K562 (cell line): ENCODE data around the gene AQP1. TPM values are rescaled to one million over a fixed set of nuclear protein-coding genes. Genes with fewer than 3 reads are reported as not detected.
A peak's percentile ranks its signal among the peaks of the same experiment; 100 is the strongest.

ENCODE experiments used
- ATAC-seq: fragments of 200-7000 bp; cut with Tn5 transposase; 3 replicates; pipeline ENCODE4 v1.9.1; 2020; ENCODE audit warnings: moderate library complexity
- BruUV-seq: library from RNA; stranded (reverse); fragments of 400-500 nt; replicated peaks from 2 replicates; lab custom pipeline; 2021; lab: Mats Ljungman, UMichigan
- CTCF ChIA-PET: fragments of 300-600 bp; formaldehyde crosslinking; extraction: SDS; loops from one replicate; lab custom pipeline; 2021; ENCODE audit warnings: low intra/inter-chr PET ratio; lab: Yijun Ruan, JAX
- POLR2A ChIA-PET: fragments of 300-600, 350-650 bp; sonication (Branson Sonifier 250); formaldehyde crosslinking; extraction: SDS; loops from one replicate; lab custom pipeline; 2021; ENCODE audit warnings: antibody characterized with exemption, inconsistent platforms; lab: Yijun Ruan, JAX
- DNase-seq, 4 experiments: peaks; one replicate each; pipeline versions ENCODE4 v3.0.0 to v3.0.0-alpha.2; 2011 to 2018; ENCODE audit warnings: low spot score in 3 of 4, mixed read lengths in 3 of 4; ENCODE audit errors: extremely low read depth in 1 of 4
- FAIRE-seq: peaks from 2 replicates; lab custom pipeline; 2011; peaks lifted over from hg19 to GRCh38; lab: Jason Lieb, UNC
- H2AFZ ChIP-seq: 2 replicates; pipeline ENCODE4 v1.6.0; 2011; ENCODE audit warnings: low read depth, low read length, control low read depth, inconsistent platforms
- H3K27ac ChIP-seq: fragments of 200-600 bp; 3 replicates; pipeline ENCODE4 v1.8.0; 2011; ENCODE audit warnings: low read depth, mild to moderate bottlenecking, control low read depth, inconsistent platforms, low read length, moderate library complexity, mixed read lengths; ENCODE audit errors: extremely low read depth
- H3K27me3 ChIP-seq, 2 experiments: fragments of 300-600 bp in 1 of 2; 2 replicates in 1 of 2; 3 replicates in 1 of 2; pipeline versions ENCODE4 v1.6.0 to v1.8.0; 2011; ENCODE audit warnings: inconsistent platforms in 2 of 2, low read length in 2 of 2, mild to moderate bottlenecking in 1 of 2, mixed read lengths in 1 of 2, moderate library complexity in 1 of 2; ENCODE audit not compliant: control insufficient read depth in 2 of 2, insufficient read depth in 2 of 2
- H3K36me3 ChIP-seq: fragments of 300-600 bp; 3 replicates; pipeline ENCODE4 v1.8.0; 2011; ENCODE audit warnings: mild to moderate bottlenecking, low read length, inconsistent platforms; ENCODE audit not compliant: control insufficient read depth, insufficient read depth
- H3K4me1 ChIP-seq, 2 experiments: fragments of 200-600 bp in 1 of 2; replicated peaks in 1 of 2; 2 replicates in 1 of 2; 3 replicates in 1 of 2; pipeline versions ENCODE4 v1.5.1 to v1.8.0; 2011; ENCODE audit warnings: inconsistent platforms in 2 of 2, low read length in 2 of 2, mild to moderate bottlenecking in 1 of 2, mixed read lengths in 1 of 2, moderate library complexity in 1 of 2; ENCODE audit not compliant: control insufficient read depth in 2 of 2, insufficient read depth in 2 of 2
- H3K4me2 ChIP-seq: 2 replicates; pipeline ENCODE4 v1.6.1; 2011; ENCODE audit warnings: low read length, control low read depth, inconsistent platforms, mixed read lengths; ENCODE audit not compliant: insufficient read depth
- H3K4me3 ChIP-seq: fragments of 200-600 bp; sonication (generic), shearing (Covaris generic); 2 replicates; pipeline ENCODE4 v1.5.1; 2016; ENCODE audit warnings: control low read depth, inconsistent platforms
- H3K79me2 ChIP-seq: fragments of 200-600 bp; 3 replicates; pipeline ENCODE4 v1.8.0; 2011; ENCODE audit warnings: low read length, inconsistent platforms; ENCODE audit not compliant: control insufficient read depth, insufficient read depth
- H3K9ac ChIP-seq, 2 experiments: 2 replicates each; pipeline versions ENCODE4 v1.6.0 to v1.6.1; 2011; ENCODE audit warnings: low read depth in 2 of 2, low read length in 2 of 2, control low read depth in 1 of 2, inconsistent platforms in 1 of 2, mild to moderate bottlenecking in 1 of 2, mixed read lengths in 1 of 2; ENCODE audit not compliant: insufficient read depth in 1 of 2
- H3K9me1 ChIP-seq: one replicate; pipeline ENCODE4 v1.6.0; 2011; ENCODE audit warnings: inconsistent platforms, mild to moderate bottlenecking, low read length, moderate library complexity; ENCODE audit not compliant: control insufficient read depth, insufficient read depth
- H3K9me3 ChIP-seq: replicated peaks from 2 replicates; pipeline ENCODE4 v1.5.1; 2011; ENCODE audit warnings: low read depth, low read length, inconsistent platforms; ENCODE audit not compliant: control insufficient read depth, insufficient read depth
- H4K20me1 ChIP-seq: replicated peaks from 2 replicates; pipeline ENCODE4 v1.6.1; 2011; ENCODE audit warnings: low read length, inconsistent platforms, mixed read lengths; ENCODE audit not compliant: control insufficient read depth, insufficient read depth
- CTCF ChIP-seq, 3 experiments: IDR thresholded peaks in 2 of 3; conservative IDR thresholded peaks in 1 of 3; 2 replicates each; pipeline ENCODE4 v1.5.1; 2011 to 2012; ENCODE audit warnings: low read length in 3 of 3, mild to moderate bottlenecking in 3 of 3, control low read depth in 2 of 3, improper control_type of control experiment in 1 of 3, inconsistent platforms in 1 of 3, low read depth in 1 of 3, mixed read lengths in 1 of 3, moderate library complexity in 1 of 3; ENCODE audit not compliant: insufficient read depth in 2 of 3
- SP2 ChIP-seq: IDR thresholded peaks from 2 replicates; pipeline ENCODE4 v1.6.1; 2011; ENCODE audit warnings: mild to moderate bottlenecking, low read depth, low read length, moderate library complexity; ENCODE audit not compliant: poor library complexity, severe bottlenecking; ENCODE audit errors: extremely low read depth
- TFAP4 ChIP-seq: sonication (generic); formaldehyde crosslinking; IDR thresholded peaks from 2 replicates; pipeline ENCODE4 v1.8.0; 2022; ENCODE audit warnings: missing genetic modification reagents, mild to moderate bottlenecking, moderate library complexity, borderline replicate concordance
- ZNF134 ChIP-seq: fragments of 250-450 bp; sonication (Bioruptor Pico); conservative IDR thresholded peaks from 2 replicates; pipeline ENCODE4 v1.4.0; 2020
- ZNF778 ChIP-seq: fragments of 450-650 bp; formaldehyde crosslinking; IDR thresholded peaks from 2 replicates; pipeline ENCODE4 v1.4.0; 2020; ENCODE audit warnings: mild to moderate bottlenecking, moderate library complexity
- WGBS: fragments of 100-300 bp; shearing (Covaris generic); methylation state at CpG from one replicate; pipeline ENCODE4 v1.1.6; 2016; ENCODE audit warnings: low coverage, mixed read lengths; ENCODE audit not compliant: insufficient coverage; ENCODE audit errors: missing lambda C conversion rate; 5-methylcytosine and 5-hydroxymethylcytosine counted together
- in situ Hi-C: fragments of 300-500 bp; cut with MboI; formaldehyde crosslinking; loops from 4 replicates; pipeline ENCODE4 v1.15.0; 2018; ENCODE audit warnings: inconsistent platforms, mixed read lengths
- intact Hi-C: fragments of 100-400 bp; cut with micrococcal nuclease; formaldehyde crosslinking; loops from 2 replicates; pipeline ENCODE4 v1.14.2; 2022
- polyA plus RNA-seq, 8 experiments: library from polyadenylated mRNA; depleted of rRNA in 4 of 8; stranded (reverse) in 5 of 8; unstranded in 3 of 8; fragments of >200 nt; fragmentation: Nextera tagmentation in 2 of 8; fragmentation: Illumina TruSeq in 1 of 8; extraction: Ambion mirVana in 2 of 8; extraction: Trizol in 1 of 8; gene quantifications; 2 replicates each; pipeline versions ENCODE4 v1.2.1 to v1.2.3, GENCODE V29; 2011 to 2014; ENCODE audit warnings: inconsistent platforms in 1 of 8, missing spikeins in 1 of 8
- total RNA-seq, 7 experiments: library from RNA; depleted of rRNA in 6 of 7; stranded (reverse); fragments of >200 nt in 6 of 7; fragmentation: Illumina TruSeq in 2 of 7; extraction: Trizol in 2 of 7; gene quantifications; 2 replicates each; pipeline versions ENCODE4 v1.2.1 to v1.2.3, GENCODE V29; 2011 to 2021; ENCODE audit warnings: low replicate concordance in 1 of 7

AQP1 gene
- total and polyA plus RNA-seq, 9 of the 15 experiments (the other 6 are each of a cell fraction or from before 2014, with no cell fraction given), result 0.18 to 12.6 (median 4.1) TPM

- Histone ChIP-seq H3K27ac (no peak overlapping the region), H3K36me3 (no peaks in the 10 kb centered on the region), H4K20me1 (no peaks in the 10 kb centered on the region), H3K9me1 (no peaks in the 10 kb centered on the region), H3K79me2 (no peaks in the 10 kb centered on the region), H3K4me1 (peaks cover 3 to 19% of the 10 kb centered on the region in 2 experiments; a peak in 4 of 5 replicates), H3K4me3 (no peak overlapping the region), H3K9ac (peak overlapping the region in 1 of 2 experiments; percentile 69; a peak in 2 of 4 replicates), H3K27me3 (peaks cover 5 to 32% of the 10 kb centered on the region in 2 experiments; a peak in 3 of 5 replicates), H3K9me3 (no peaks in the 10 kb centered on the region), H2AFZ (peak overlapping the region; percentile 7), H3K4me2 (peak overlapping the region; percentile 42; the same call in 1 of the 2 replicates)
- in situ Hi-C loops (loop anchor here (5.0 kb wide), 1 partner anchor 80 kb away; no protein-coding TSS in a partner anchor), intact Hi-C loops (loop anchor here (10.0 kb wide), 1 partner anchor 77 kb away; no protein-coding TSS in a partner anchor)
- WGBS, result 2% methylated on average over 15 of the region's 15 CpGs
- ATAC-seq (no peak), FAIRE-seq (no peak), DNase-seq (no peak)
- POLR2A ChIA-PET, result interaction anchor here (0.7 to 1.7 kb wide), 6 partner anchors 8 to 158 kb away, joined by 3 to 4 read pairs (median 3); partner anchors contain the start of gene GHRHR
- CTCF ChIA-PET, result interaction anchor here (0.6 kb wide), 1 partner anchor 186 kb away, joined by 3 read pairs; no protein-coding TSS in a partner anchor
- BruUV-seq, result no TSS peak
- TF ChIP-seq CTCF (IDR thresholded peaks at IDR 0.05 in 2 of 3, conservative IDR thresholded peaks at IDR 0.05 in 1 of 3; ENCODE audit: insufficient read depth in 2 of 3, low read depth in 1 of 3, low read length in 3 of 3) (0 out of 6 replicates have a peak, but pooled peaks of 1 of the 3 experiments have one; percentile 4), SP2 (no peak), ZNF778 (no peak), ZNF134 (CRISPR knock-in tag) (no peak), TFAP4 (CRISPR knock-in tag) (peak; percentile 62)
These were observed 60.3 kb downstream of the AQP1 start for GRCh38 chr7:30971840-30972563.
